Right lobe of liver (tissue), 4 donors: ENCODE measurements around the gene SNX10.

Experiments used
- POLR2A ChIP-seq: fragments of 450-650 bp; IDR thresholded peaks from one replicate; pipeline ENCODE4 v1.6.1; 2017; ENCODE audit warnings: antibody characterized with exemption, mild to moderate bottlenecking
- TF ChIP-seq, protein P1 (sequence below), 4 donors: fragments of 200-600 bp in 3 of 4; fragments of 450-650 bp in 1 of 4; IDR thresholded peaks; one replicate each; pipeline versions ENCODE4 v1.5.1 to v1.8.0; 2016 to 2022; ENCODE audit warnings: antibody characterized with exemption in 4 of 4, mild to moderate bottlenecking in 2 of 4
- donor health status: DM: no; HTN: no; CAD: no.
- donor health status: DM: no; HTN: no; CAD: no.
- donor health status: DM: no; HTN: yes; CAD: no.

DNA sequence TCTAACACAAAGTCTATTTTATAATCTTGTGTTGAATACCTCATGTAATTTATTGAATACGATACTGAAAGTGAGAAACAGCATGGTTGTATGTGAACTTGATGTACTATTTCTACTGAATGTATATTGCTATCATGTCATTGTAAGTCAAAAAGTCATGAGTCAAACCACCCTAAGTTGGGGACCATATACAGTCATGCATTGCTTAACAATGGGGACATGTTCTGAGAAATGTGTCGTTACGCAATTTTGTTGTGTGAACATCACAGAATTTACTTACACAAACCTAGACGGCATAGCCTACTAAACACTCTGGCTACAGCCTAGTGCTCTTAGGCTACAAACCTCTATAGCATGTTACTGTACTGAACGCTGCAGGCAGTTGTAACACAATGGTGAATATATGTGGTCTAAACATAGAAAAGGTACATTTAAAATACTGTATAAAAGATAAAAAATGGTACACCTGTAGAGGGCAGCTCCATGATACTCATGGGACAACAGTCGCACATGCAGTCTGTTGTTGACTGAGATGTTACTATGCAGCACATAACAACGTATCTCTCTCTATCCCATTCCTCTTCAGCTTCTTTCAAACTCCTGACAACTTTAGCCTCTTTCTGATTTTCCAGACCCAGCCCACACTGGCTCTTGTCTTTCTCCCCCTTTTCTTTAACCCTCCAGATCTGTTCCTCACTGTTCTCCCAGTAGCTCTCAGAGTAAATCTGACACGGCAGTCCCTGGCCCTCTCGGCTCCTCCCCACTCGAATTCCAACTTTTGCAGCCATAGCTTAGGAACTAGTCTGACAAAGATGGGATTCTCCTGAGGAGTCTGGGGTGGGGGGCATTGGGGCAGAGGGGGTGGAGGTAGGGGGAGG is 90.1 kb downstream of the SNX10 start:
- TF ChIP-seq, protein P1, sequence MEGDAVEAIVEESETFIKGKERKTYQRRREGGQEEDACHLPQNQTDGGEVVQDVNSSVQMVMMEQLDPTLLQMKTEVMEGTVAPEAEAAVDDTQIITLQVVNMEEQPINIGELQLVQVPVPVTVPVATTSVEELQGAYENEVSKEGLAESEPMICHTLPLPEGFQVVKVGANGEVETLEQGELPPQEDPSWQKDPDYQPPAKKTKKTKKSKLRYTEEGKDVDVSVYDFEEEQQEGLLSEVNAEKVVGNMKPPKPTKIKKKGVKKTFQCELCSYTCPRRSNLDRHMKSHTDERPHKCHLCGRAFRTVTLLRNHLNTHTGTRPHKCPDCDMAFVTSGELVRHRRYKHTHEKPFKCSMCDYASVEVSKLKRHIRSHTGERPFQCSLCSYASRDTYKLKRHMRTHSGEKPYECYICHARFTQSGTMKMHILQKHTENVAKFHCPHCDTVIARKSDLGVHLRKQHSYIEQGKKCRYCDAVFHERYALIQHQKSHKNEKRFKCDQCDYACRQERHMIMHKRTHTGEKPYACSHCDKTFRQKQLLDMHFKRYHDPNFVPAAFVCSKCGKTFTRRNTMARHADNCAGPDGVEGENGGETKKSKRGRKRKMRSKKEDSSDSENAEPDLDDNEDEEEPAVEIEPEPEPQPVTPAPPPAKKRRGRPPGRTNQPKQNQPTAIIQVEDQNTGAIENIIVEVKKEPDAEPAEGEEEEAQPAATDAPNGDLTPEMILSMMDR (IDR thresholded peaks at IDR 0.05), result no peak
- no peak for TF ChIP-seq POLR2A
